NOMO-1 treated with DMSO at 0.1 percent for 48 hours (cell line): ENCODE data around the gene EHD2.

Source experiments
- DNase-seq: peaks from one replicate; lab custom pipeline; 2025; ENCODE audit not compliant: unreplicated experiment; lab: John Stamatoyannopoulos, UW

Gene EHD2

GRCh38 chr19:47691090-47691489 is 22.1 kb upstream of the EHD2 start:
- DNase-seq = no peak

GRCh38 chr19:47691782-47692181 is 21.4 kb upstream of the EHD2 start:
- no peak for DNase-seq

GRCh38 chr19:47693489-47693888 is 19.7 kb upstream of the EHD2 start:
- no peak for DNase-seq

- no peak for DNase-seq
Measured at GRCh38 chr19:47693903-47694302, 19.3 kb upstream of the EHD2 start.

- no peak for DNase-seq
Measured at GRCh38 chr19:47694466-47695273, 18.6 kb upstream of the EHD2 start.

GRCh38 chr19:47695533-47696262 is 17.5 kb upstream of the EHD2 start:
- no peak for DNase-seq

GRCh38 chr19:47696635-47697034 is 16.6 kb upstream of the EHD2 start:
- no peak for DNase-seq

- peak; percentile 70 for DNase-seq
Measured at GRCh38 chr19:47697863-47698609, 15.2 kb upstream of the EHD2 start.

GRCh38 chr19:47698631-47699359 is 14.4 kb upstream of the EHD2 start:
- no peak for DNase-seq

- DNase-seq = peak; percentile 17
Measured at GRCh38 chr19:47699360-47699917, 13.8 kb upstream of the EHD2 start.

GRCh38 chr19:47700934-47701716 is 12.1 kb upstream of the EHD2 start:
- DNase-seq = no peak

- DNase-seq = no peak
Measured at GRCh38 chr19:47701717-47702552, 11.3 kb upstream of the EHD2 start.

- DNase-seq = no peak
Measured at GRCh38 chr19:47702671-47703070, 10.6 kb upstream of the EHD2 start.

GRCh38 chr19:47703301-47703700 is 9.9 kb upstream of the EHD2 start:
- DNase-seq = no peak

- no peak for DNase-seq
Measured at GRCh38 chr19:47704024-47704423, 9.2 kb upstream of the EHD2 start.

GRCh38 chr19:47704656-47705055 is 8.6 kb upstream of the EHD2 start:
- DNase-seq = no peak

- peak; percentile 51 for DNase-seq
Measured at GRCh38 chr19:47707135-47707925, 5.9 kb upstream of the EHD2 start.

GRCh38 chr19:47711652-47712242 is 1.5 kb upstream of the EHD2 start:
- no peak for DNase-seq
